Heart left ventricle (tissue), 16 donors: ENCODE data around the gene CELA3B. TPM values are rescaled to one million over a fixed set of nuclear protein-coding genes. Genes with fewer than 3 reads are reported as not detected.

Source experiments
- ATAC-seq, 4 donors: fragments of 200-7000 bp; cut with Tn5 transposase; one replicate each; pipeline ENCODE4 v1.9.1; 2020 to 2022; ENCODE audit warnings: moderate library complexity in 4 of 4, mild to moderate bottlenecking in 3 of 4, moderate number of reproducible peaks in 1 of 4
- DNase-seq, 5 donors: peaks; one replicate each; pipeline ENCODE4 v3.0.0-alpha.2; 2020
- H3K27ac ChIP-seq, 12 donors: fragments of 200-600 bp; sonication (generic) in 4 of 12; one replicate each; pipeline versions ENCODE4 v1.5.0 to v1.8.0; 2016 to 2022; ENCODE audit warnings: mild to moderate bottlenecking in 2 of 12
- H3K27me3 ChIP-seq, 9 donors: fragments of 200-600 bp; sonication (generic) in 2 of 9; one replicate each; pipeline versions ENCODE4 v1.5.1 to v1.8.0; 2016 to 2022; ENCODE audit warnings: mild to moderate bottlenecking in 3 of 9
- H3K36me3 ChIP-seq, 9 donors: fragments of 200-600 bp; sonication (generic) in 2 of 9; one replicate each; pipeline versions ENCODE4 v1.5.0 to v1.8.0; 2018 to 2022; ENCODE audit warnings: mild to moderate bottlenecking in 2 of 9
- H3K4me1 ChIP-seq, 12 donors: fragments of 200-600 bp; sonication (generic) in 4 of 12; one replicate each; pipeline versions ENCODE4 v1.5.0 to v1.8.0; 2016 to 2022; ENCODE audit warnings: mild to moderate bottlenecking in 3 of 12
- H3K4me3 ChIP-seq, 12 donors: fragments of 200-600 bp; sonication (generic) in 4 of 12; one replicate each; pipeline versions ENCODE4 v1.5.0 to v1.8.0; 2017 to 2022; ENCODE audit warnings: mild to moderate bottlenecking in 9 of 12, moderate library complexity in 4 of 12
- H3K9me3 ChIP-seq, 12 donors: fragments of 200-600 bp; sonication (generic) in 4 of 12; one replicate each; pipeline versions ENCODE4 v1.5.0 to v1.8.0; 2016 to 2022; ENCODE audit warnings: mild to moderate bottlenecking in 1 of 12
- POLR2A ChIP-seq, 2 donors: fragments of 450-650 bp; IDR thresholded peaks; one replicate each; pipeline ENCODE4 v1.6.1; 2017; ENCODE audit warnings: antibody characterized with exemption in 2 of 2, mild to moderate bottlenecking in 2 of 2, moderate library complexity in 2 of 2
- WGBS, 4 donors: extraction: QIAGEN DNeasy Blood & Tissue Kit in 2 of 4; methylation state at CpG; one replicate each; pipeline versions ENCODE4 v1.1.5 to v1.1.7; 2013 to 2018; 5-methylcytosine and 5-hydroxymethylcytosine counted together
- intact Hi-C, 10 donors: fragments of 100-400 bp; cut with DNase I; formaldehyde crosslinking; loops; one replicate each; pipeline versions ENCODE4 v1.11.1 to v1.14.2; 2022
- polyA plus RNA-seq, 2 donors: library from polyadenylated mRNA; stranded (reverse); fragments of 200-250 nt; gene quantifications; one replicate each; pipeline ENCODE4 v1.2.3, GENCODE V29; 2013
- total RNA-seq, 9 donors: library from RNA; depleted of rRNA in 2 of 9; stranded (reverse); fragments of >200 nt in 2 of 9; fragmentation: NEBNext Ultra II Directional in 3 of 9; extraction: Animal tissue kit (Norgen Biotek cat#: 25700) in 3 of 9; gene quantifications; one replicate each; pipeline versions ENCODE4 v1.1.0 to v1.2.4, GENCODE V29; 2016 to 2023
- TF ChIP-seq, protein P1 (sequence below), 12 donors: fragments of 200-600 bp; sonication (generic) in 4 of 12; IDR thresholded peaks; one replicate each; pipeline versions ENCODE4 v1.5.0 to v1.8.0; 2018 to 2022; ENCODE audit warnings: antibody characterized with exemption in 12 of 12, mild to moderate bottlenecking in 5 of 12
- donor health status: ischemic (EF 13 %, LVEDD 7.1; RV severe dilation, severe dysfunction).
- donor health status: healthy with polysubstance abuse.
- donor health status: DM: no; HTN: yes; CAD: no.
- donor health status: DM: no; HTN: no; CAD: no.
- donor health status: ischemic (EF 25% LVEDD 6.9; RV normal size, moderate dysfunction).
- donor health status: ischemic (EF 25% LVEDD 5.7; RV mildly dilated, moderate dysfunction).
- donor health status: healthy.
- donor health status: DM: yes; HTN: yes; CAD: no.
- donor health status: ischemic (EF 35%, LVEDD 5.7; RV mildly dilated, moderate dysfunction).
- donor health status: nonischemic (EF 11% LVEDD 7.7; RV severe dilation, severe dysfunction).
- donor health status: DM: yes; HTN: yes; CAD: no.
- donor health status: PGD.
- donor health status: ischemic (EF 29% LVEDD 5.4; RV normal size, mild dysfunction).
- donor health status: nonischemic (EF 23%, LVEDD 6.1; RV moderate dilation, normal function).

CELA3B gene
- total and polyA plus RNA-seq, 11 donors: 0.24 to 2.6 (median 1.5) TPM; not detected in 5

GRCh38 chr1:21935393-21935804 is 41.4 kb upstream of the CELA3B start:
- peak overlapping the region; percentile 87 to 98 (median 92) for H3K27ac ChIP-seq
- ATAC-seq (no peak), DNase-seq (peak in 1 of 5 donors; percentile 35)
- intact Hi-C loops: loop anchor here in 8 of 10 donors (5.0 kb wide), 2 partner anchors 33 to 38 kb away; no protein-coding TSS in a partner anchor
- no peaks in the 10 kb centered on the region for H3K27me3 ChIP-seq
- no peaks in the 10 kb centered on the region for H3K9me3 ChIP-seq
- peaks cover 0 to 15% (median 0%) of the 10 kb centered on the region in 9 donors for H3K36me3 ChIP-seq
- WGBS, 4 donors: 15 to 27% (median 20%) methylated on average over 8 to 10 of the region's 10 CpGs
- H3K4me3 ChIP-seq: peak overlapping the region; percentile 71 to 98 (median 90)
- TF ChIP-seq, protein P1, sequence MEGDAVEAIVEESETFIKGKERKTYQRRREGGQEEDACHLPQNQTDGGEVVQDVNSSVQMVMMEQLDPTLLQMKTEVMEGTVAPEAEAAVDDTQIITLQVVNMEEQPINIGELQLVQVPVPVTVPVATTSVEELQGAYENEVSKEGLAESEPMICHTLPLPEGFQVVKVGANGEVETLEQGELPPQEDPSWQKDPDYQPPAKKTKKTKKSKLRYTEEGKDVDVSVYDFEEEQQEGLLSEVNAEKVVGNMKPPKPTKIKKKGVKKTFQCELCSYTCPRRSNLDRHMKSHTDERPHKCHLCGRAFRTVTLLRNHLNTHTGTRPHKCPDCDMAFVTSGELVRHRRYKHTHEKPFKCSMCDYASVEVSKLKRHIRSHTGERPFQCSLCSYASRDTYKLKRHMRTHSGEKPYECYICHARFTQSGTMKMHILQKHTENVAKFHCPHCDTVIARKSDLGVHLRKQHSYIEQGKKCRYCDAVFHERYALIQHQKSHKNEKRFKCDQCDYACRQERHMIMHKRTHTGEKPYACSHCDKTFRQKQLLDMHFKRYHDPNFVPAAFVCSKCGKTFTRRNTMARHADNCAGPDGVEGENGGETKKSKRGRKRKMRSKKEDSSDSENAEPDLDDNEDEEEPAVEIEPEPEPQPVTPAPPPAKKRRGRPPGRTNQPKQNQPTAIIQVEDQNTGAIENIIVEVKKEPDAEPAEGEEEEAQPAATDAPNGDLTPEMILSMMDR (IDR thresholded peaks at IDR 0.05): no peak
- TF ChIP-seq POLR2A (IDR thresholded peaks at IDR 0.05): no peak
- H3K4me1 ChIP-seq: peaks cover 30 to 89% (median 74%) of the 10 kb centered on the region in 12 donors

DNA sequence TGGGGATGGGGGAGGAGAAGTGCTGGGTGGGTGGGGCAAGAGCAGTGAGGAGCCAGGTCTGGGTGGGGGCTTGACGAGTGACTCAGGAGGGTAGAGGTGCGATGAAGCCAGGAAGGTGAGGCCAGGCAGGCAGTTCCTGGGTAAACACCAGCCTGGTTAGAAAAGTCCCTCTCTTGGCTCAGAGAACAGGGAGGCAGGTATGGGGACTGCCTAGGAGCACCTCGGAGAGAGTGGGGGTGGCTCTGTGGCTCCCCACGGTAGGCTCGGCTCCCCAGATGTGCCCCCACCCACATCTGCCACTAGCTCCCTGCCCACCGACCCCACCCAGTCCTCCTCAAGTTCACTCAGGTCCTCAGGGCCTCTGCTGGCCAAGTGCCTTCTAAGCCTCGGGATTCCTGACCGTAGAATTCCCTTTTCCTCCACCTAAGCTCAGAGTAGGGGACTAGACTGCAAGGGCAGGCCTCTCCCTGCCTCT is 40.9 kb upstream of the CELA3B start:
- Histone ChIP-seq H3K4me1 (peaks cover 30 to 86% (median 69%) of the 10 kb centered on the region in 12 donors), H3K36me3 (peaks cover 0 to 15% (median 0%) of the 10 kb centered on the region in 9 donors), H3K27me3 (no peaks in the 10 kb centered on the region), H3K27ac (peak overlapping the region; percentile 87 to 98 (median 92)), H3K9me3 (no peaks in the 10 kb centered on the region), H3K4me3 (peak overlapping the region; percentile 71 to 98 (median 90))
- ATAC-seq: no peak
- DNase-seq: peak in 1 of 5 donors; percentile 37
- TF ChIP-seq, protein P1 (IDR thresholded peaks at IDR 0.05): no peak
- TF ChIP-seq POLR2A (IDR thresholded peaks at IDR 0.05): no peak
- intact Hi-C loops: loop anchor here in 9 of 10 donors (2.0 to 5.0 kb wide), 3 partner anchors 34 to 39 kb away; no protein-coding TSS in a partner anchor
- 13 to 21% (median 17%) methylated on average over 5 to 8 of the region's 8 CpGs for WGBS, 4 donors

GRCh38 chr1:21936366-21937031 is 40.3 kb upstream of the CELA3B start:
- WGBS, 4 donors: 5 to 10% (median 8%) methylated on average over 14 to 34 of the region's 34 CpGs
- TF ChIP-seq POLR2A (IDR thresholded peaks at IDR 0.05): no peak
- TF ChIP-seq, protein P1 (IDR thresholded peaks at IDR 0.05): no peak
- no peak for ATAC-seq
- peak in 1 of 5 donors; percentile 32 for DNase-seq
- Histone ChIP-seq H3K27me3 (no peaks in the 10 kb centered on the region), H3K27ac (peak overlapping the region; percentile 87 to 98 (median 92)), H3K9me3 (no peaks in the 10 kb centered on the region), H3K36me3 (peaks cover 0 to 12% (median 0%) of the 10 kb centered on the region in 9 donors), H3K4me1 (peaks cover 30 to 86% (median 66%) of the 10 kb centered on the region in 12 donors), H3K4me3 (peak overlapping the region; percentile 71 to 98 (median 90))
- intact Hi-C loops: loop anchor here in 9 of 10 donors (2.0 to 5.0 kb wide), 3 partner anchors 34 to 39 kb away; no protein-coding TSS in a partner anchor

GRCh38 chr1:21937034-21937371 is 39.8 kb upstream of the CELA3B start, which contains the start of gene HSPG2:
TSS of gene HSPG2 (minus strand) at chr1:21937310. CDS start at chr1:21937217, 93 bp downstream.
- H3K4me1 ChIP-seq: peaks cover 26 to 86% (median 62%) of the 10 kb centered on the region in 12 donors
- no peaks in the 10 kb centered on the region for H3K27me3 ChIP-seq
- H3K4me3 ChIP-seq: peak within 1 kb of the TSS; percentile 71 to 98 (median 90)
- peaks cover 0 to 12% (median 0%) of the 10 kb centered on the region in 9 donors for H3K36me3 ChIP-seq
- DNase-seq (no peak), ATAC-seq (no peak)
- peak within 1 kb of the TSS; percentile 87 to 98 (median 92) for H3K27ac ChIP-seq
- intact Hi-C loops: loop anchor here in 9 of 10 donors (2.0 to 5.0 kb wide), 3 partner anchors 35 to 40 kb away; no protein-coding TSS in a partner anchor
- no peak for TF ChIP-seq POLR2A (IDR thresholded peaks at IDR 0.05)
- TF ChIP-seq, protein P1 (IDR thresholded peaks at IDR 0.05): no peak
- no peaks in the 10 kb centered on the region for H3K9me3 ChIP-seq
- WGBS, 4 donors: 0 to 1% (median 0%) methylated on average over 6 to 51 of the region's 52 CpGs; no CpG with 5 or more reads in 1 of the 4 donors
